ENCODE data around the gene RABGAP1L. TPM values are rescaled to one million over a fixed set of nuclear protein-coding genes. Genes with fewer than 3 reads are reported as not detected.
"Not testable (repeated sequence)": the region's sequence is repeated elsewhere in the genome, so short reads cannot be mapped to it uniquely, and the experiment has no call there.

The RABGAP1L gene
- total RNA-seq, 2 experiments from 2014 or later, result 38.2 to 44.2 TPM

- no peaks in the 10 kb centered on the region for H3K4me1 Mint-ChIP-seq (ENCODE audit: low read depth)
- no peaks in the 10 kb centered on the region for H3K27me3 Mint-ChIP-seq (ENCODE audit: low read depth)
- H3K4me3 Mint-ChIP-seq, result no peak overlapping the region
- POLR2A ChIA-PET, result no interaction called here
- CTCF ChIA-PET, result no interaction called here
- peaks cover 60% of the 10 kb centered on the region for H3K36me3 Mint-ChIP-seq (ENCODE audit: low read depth)
- no peak for DNase-seq
- no peak overlapping the region for H3K27ac Mint-ChIP-seq
- peaks cover 29% of the 10 kb centered on the region for H3K9me3 Mint-ChIP-seq (ENCODE audit: insufficient read depth)
- no peak for ATAC-seq
These were observed 126.7 kb downstream of the RABGAP1L start for GRCh38 chr1:174286042-174286441.

- Mint-ChIP-seq H3K9me3 (ENCODE audit: insufficient read depth) (peaks cover 30% of the 10 kb centered on the region), H3K36me3 (ENCODE audit: low read depth) (peaks cover 59% of the 10 kb centered on the region), H3K4me1 (ENCODE audit: low read depth) (no peaks in the 10 kb centered on the region), H3K27ac (no peak overlapping the region), H3K27me3 (ENCODE audit: low read depth) (no peaks in the 10 kb centered on the region), H3K4me3 (no peak overlapping the region)
- DNase-seq, result no peak
- ChIA-PET CTCF (no interaction called here), POLR2A (interaction anchor here (0.6 kb wide), 1 partner anchor 309 kb away, joined by 4 read pairs; no protein-coding TSS in a partner anchor)
- ATAC-seq, result no peak
These were observed 130.5 kb downstream of the RABGAP1L start for GRCh38 chr1:174289644-174290310.

GRCh38 chr1:174291059-174291458, 131.7 kb downstream of the RABGAP1L start:
- Mint-ChIP-seq H3K4me1 (ENCODE audit: low read depth) (no peaks in the 10 kb centered on the region), H3K27me3 (ENCODE audit: low read depth) (no peaks in the 10 kb centered on the region), H3K4me3 (no peak overlapping the region), H3K36me3 (ENCODE audit: low read depth) (peaks cover 50% of the 10 kb centered on the region), H3K9me3 (ENCODE audit: insufficient read depth) (peaks cover 30% of the 10 kb centered on the region), H3K27ac (no peak overlapping the region)
- ChIA-PET POLR2A (interaction anchor here (0.7 kb wide), 1 partner anchor 10 kb away, joined by 3 read pairs; no protein-coding TSS in a partner anchor), CTCF (no interaction called here)
- DNase-seq (no peak), ATAC-seq (no peak)

- Mint-ChIP-seq H3K27me3 (ENCODE audit: low read depth) (no peaks in the 10 kb centered on the region), H3K36me3 (ENCODE audit: low read depth) (peaks cover 24% of the 10 kb centered on the region), H3K4me3 (no peak overlapping the region), H3K9me3 (ENCODE audit: insufficient read depth) (peaks cover 7% of the 10 kb centered on the region), H3K27ac (no peak overlapping the region), H3K4me1 (ENCODE audit: low read depth) (no peaks in the 10 kb centered on the region)
- CTCF ChIA-PET, result interaction anchor here (1.0 kb wide), 1 partner anchor 34 kb away, joined by 4 read pairs; no protein-coding TSS in a partner anchor
- ATAC-seq (no peak), DNase-seq (no peak)
- POLR2A ChIA-PET, result no interaction called here
These were observed 137.0 kb downstream of the RABGAP1L start for GRCh38 chr1:174296309-174296708.

- DNase-seq, result no peak
- POLR2A ChIA-PET, result no interaction called here
- Mint-ChIP-seq H3K9me3 (ENCODE audit: insufficient read depth) (peaks cover 7% of the 10 kb centered on the region), H3K4me1 (ENCODE audit: low read depth) (no peaks in the 10 kb centered on the region), H3K36me3 (ENCODE audit: low read depth) (peaks cover 25% of the 10 kb centered on the region), H3K27ac (no peak overlapping the region), H3K27me3 (ENCODE audit: low read depth) (no peaks in the 10 kb centered on the region), H3K4me3 (no peak overlapping the region)
- CTCF ChIA-PET, result no interaction called here
- ATAC-seq, result no peak
These were observed 138.0 kb downstream of the RABGAP1L start for GRCh38 chr1:174297351-174297750.

GRCh38 chr1:174301295-174302077, 142.2 kb downstream of the RABGAP1L start:
- no peaks in the 10 kb centered on the region for H3K4me1 Mint-ChIP-seq (ENCODE audit: low read depth)
- DNase-seq, result no peak
- ChIA-PET CTCF (no interaction called here), POLR2A (no interaction called here)
- no peaks in the 10 kb centered on the region for H3K27me3 Mint-ChIP-seq (ENCODE audit: low read depth)
- H3K36me3 Mint-ChIP-seq (ENCODE audit: low read depth), result peaks cover 25% of the 10 kb centered on the region
- H3K27ac Mint-ChIP-seq, result no peak overlapping the region
- peaks cover 9% of the 10 kb centered on the region for H3K9me3 Mint-ChIP-seq (ENCODE audit: insufficient read depth)
- no peak for ATAC-seq
- H3K4me3 Mint-ChIP-seq, result no peak overlapping the region

- ChIA-PET CTCF (no interaction called here), POLR2A (no interaction called here)
- DNase-seq, result no peak
- Mint-ChIP-seq H3K9me3 (ENCODE audit: insufficient read depth) (peaks cover 28% of the 10 kb centered on the region), H3K36me3 (ENCODE audit: low read depth) (peaks cover 57% of the 10 kb centered on the region), H3K27me3 (ENCODE audit: low read depth) (no peaks in the 10 kb centered on the region), H3K4me1 (ENCODE audit: low read depth) (no peaks in the 10 kb centered on the region), H3K27ac (no peak overlapping the region), H3K4me3 (no peak overlapping the region)
- ATAC-seq, result no peak
These were observed 149.3 kb downstream of the RABGAP1L start for GRCh38 chr1:174308604-174309003.

- Mint-ChIP-seq H3K27ac (no peak overlapping the region), H3K4me3 (no peak overlapping the region), H3K4me1 (ENCODE audit: low read depth) (no peaks in the 10 kb centered on the region), H3K36me3 (ENCODE audit: low read depth) (peaks cover 63% of the 10 kb centered on the region), H3K9me3 (ENCODE audit: insufficient read depth) (peaks cover 35% of the 10 kb centered on the region), H3K27me3 (ENCODE audit: low read depth) (no peaks in the 10 kb centered on the region)
- CTCF ChIA-PET, result no interaction called here
- ATAC-seq (no peak), DNase-seq (no peak)
- POLR2A ChIA-PET, result no interaction called here
These were observed 150.2 kb downstream of the RABGAP1L start for GRCh38 chr1:174309490-174309889.

- Mint-ChIP-seq H3K27me3 (ENCODE audit: low read depth) (no peaks in the 10 kb centered on the region), H3K4me1 (ENCODE audit: low read depth) (no peaks in the 10 kb centered on the region), H3K27ac (no peak overlapping the region), H3K4me3 (no peak overlapping the region), H3K9me3 (ENCODE audit: insufficient read depth) (peaks cover 38% of the 10 kb centered on the region), H3K36me3 (ENCODE audit: low read depth) (peaks cover 51% of the 10 kb centered on the region)
- DNase-seq, result no peak
- ChIA-PET POLR2A (no interaction called here), CTCF (no interaction called here)
- ATAC-seq, result no peak
These were observed 155.1 kb downstream of the RABGAP1L start for GRCh38 chr1:174314433-174314832.

GRCh38 chr1:174315239-174315638, 155.9 kb downstream of the RABGAP1L start:
- POLR2A ChIA-PET, result no interaction called here
- Mint-ChIP-seq H3K4me1 (ENCODE audit: low read depth) (no peaks in the 10 kb centered on the region), H3K27ac (no peak overlapping the region), H3K9me3 (ENCODE audit: insufficient read depth) (peaks cover 41% of the 10 kb centered on the region), H3K36me3 (ENCODE audit: low read depth) (peaks cover 52% of the 10 kb centered on the region), H3K4me3 (no peak overlapping the region), H3K27me3 (ENCODE audit: low read depth) (no peaks in the 10 kb centered on the region)
- CTCF ChIA-PET, result no interaction called here
- DNase-seq, result no peak
- ATAC-seq, result no peak

GRCh38 chr1:174320897-174321296, 161.6 kb downstream of the RABGAP1L start:
- H3K4me3 Mint-ChIP-seq; DNase-seq; H3K27ac Mint-ChIP-seq; POLR2A ChIA-PET; ATAC-seq; CTCF ChIA-PET; H3K27me3 Mint-ChIP-seq (ENCODE audit: low read depth): not testable (repeated sequence)
- H3K4me1 Mint-ChIP-seq (ENCODE audit: low read depth), result peaks cover 17% of the 10 kb centered on the region
- H3K9me3 Mint-ChIP-seq (ENCODE audit: insufficient read depth), result peaks cover 47% of the 10 kb centered on the region
- H3K36me3 Mint-ChIP-seq (ENCODE audit: low read depth), result peaks cover 62% of the 10 kb centered on the region

GRCh38 chr1:174322202-174322862, 163.0 kb downstream of the RABGAP1L start:
- Mint-ChIP-seq H3K4me3 (no peak overlapping the region), H3K27ac (no peak overlapping the region), H3K27me3 (ENCODE audit: low read depth) (no peaks in the 10 kb centered on the region), H3K36me3 (ENCODE audit: low read depth) (peaks cover 63% of the 10 kb centered on the region), H3K9me3 (ENCODE audit: insufficient read depth) (peaks cover 56% of the 10 kb centered on the region), H3K4me1 (ENCODE audit: low read depth) (peaks cover 17% of the 10 kb centered on the region)
- ATAC-seq (no peak), DNase-seq (no peak)
- CTCF ChIA-PET, result no interaction called here
- POLR2A ChIA-PET, result interaction anchor here (0.7 kb wide), 1 partner anchor 595 kb away, joined by 3 read pairs; no protein-coding TSS in a partner anchor

All from activated CD8-positive, alpha-beta T cell treated with anti-CD3 and anti-CD28 coated beads, Interleukin-2, amount 10 ng/mL, durations not matched to agents 7 days and 5 days (primary cell).